Gastrocnemius medialis (tissue), 4 donors: ENCODE results near the gene GASK1A. TPM values are rescaled to one million over a fixed set of nuclear protein-coding genes. Genes with fewer than 3 reads are reported as not detected.
"Not testable (repeated sequence)": the region's sequence is repeated elsewhere in the genome, so short reads cannot be mapped to it uniquely, and the experiment has no call there.

Source experiments
- ATAC-seq, 2 donors: fragments of 150-250 bp; one replicate each; pipeline ENCODE4 v1.9.1; 2016
- DNase-seq, 2 donors: peaks; one replicate each; pipeline ENCODE4 v3.0.0-alpha.2; 2019
- H3K27ac ChIP-seq, 4 donors: fragments of 200-600 bp; sonication (generic); 1 replicate in 1 of 4; 2 replicates in 3 of 4; pipeline ENCODE4 v1.5.1; 2016 to 2018; ENCODE audit warnings: mild to moderate bottlenecking in 2 of 4, moderate library complexity in 1 of 4
- H3K27me3 ChIP-seq, 3 donors: fragments of 200-600 bp; sonication (generic) in 2 of 3; 1 replicate in 1 of 3; 2 replicates in 2 of 3; pipeline versions ENCODE4 v1.5.1 to v1.6.0; 2016 to 2019; ENCODE audit warnings: mild to moderate bottlenecking in 1 of 3, moderate library complexity in 1 of 3
- H3K36me3 ChIP-seq, 2 donors: fragments of 200-600 bp; sonication (generic) in 1 of 2; one replicate each; pipeline ENCODE4 v1.5.1; 2017 to 2018
- H3K4me1 ChIP-seq, 2 donors: fragments of 200-600 bp; sonication (generic) in 1 of 2; one replicate each; pipeline ENCODE4 v1.5.1; 2016 to 2017; ENCODE audit warnings: mild to moderate bottlenecking in 2 of 2
- H3K4me3 ChIP-seq, 4 donors: fragments of 200-600 bp; sonication (generic) in 3 of 4; 1 replicate in 1 of 4; 2 replicates in 3 of 4; pipeline ENCODE4 v1.5.1; 2016 to 2019; ENCODE audit warnings: mild to moderate bottlenecking in 2 of 4
- H3K9me3 ChIP-seq, 3 donors: fragments of 200-600 bp; sonication (generic) in 2 of 3; 1 replicate in 1 of 3; 2 replicates in 2 of 3; pipeline ENCODE4 v1.5.1; 2016 to 2019
- CTCF ChIP-seq, 5 experiments: fragments of 450-650 bp in 3 of 5; fragments of 200-600 bp in 2 of 5; sonication (generic) in 2 of 5; IDR thresholded peaks in 4 of 5; conservative IDR thresholded peaks in 1 of 5; 1 replicate in 4 of 5; 2 replicates in 1 of 5; pipeline ENCODE4 v1.5.1; 2016 to 2019; ENCODE audit warnings: antibody characterized with exemption in 5 of 5, mild to moderate bottlenecking in 3 of 5, moderate library complexity in 3 of 5
- POLR2A ChIP-seq, 2 donors: fragments of 450-650 bp; IDR thresholded peaks; one replicate each; pipeline ENCODE4 v1.6.1; 2017; ENCODE audit warnings: antibody characterized with exemption in 2 of 2, mild to moderate bottlenecking in 2 of 2, moderate library complexity in 2 of 2
- in situ Hi-C, 4 donors: fragments of 200-750 bp; cut with MboI; loops; one replicate each; pipeline versions ENCODE4 v1.15.0 to v1.8.0; 2017; ENCODE audit warnings: low sequenced_read_pairs in 4 of 4
- intact Hi-C: fragments of 100-400 bp; cut with DNase I; formaldehyde crosslinking; loops from one replicate; pipeline ENCODE4 v1.15.1; 2023; ENCODE audit warnings: low total_unique reads
- total RNA-seq, 4 donors: library from RNA; depleted of rRNA; stranded (reverse); fragments of >200 nt; gene quantifications; one replicate each; pipeline versions ENCODE4 v1.1.0 to v1.2.3, GENCODE V29; 2016

Gene GASK1A
- total RNA-seq, 4 donors from 2014 or later = 0.52 to 6.8 (median 0.87) TPM

- H3K4me1 ChIP-seq = no peaks in the 10 kb centered on the region
- intact Hi-C loops = no loop called here
- no peaks in the 10 kb centered on the region for H3K9me3 ChIP-seq
- no peaks in the 10 kb centered on the region for H3K36me3 ChIP-seq
- H3K27me3 ChIP-seq = no peaks in the 10 kb centered on the region
- DNase-seq (no peak), ATAC-seq (no peak)
- no peak overlapping the region for H3K27ac ChIP-seq
- no peak for TF ChIP-seq CTCF (IDR thresholded peaks at IDR 0.05 in 4 of 5, conservative IDR thresholded peaks at IDR 0.05 in 1 of 5)
- no peak for TF ChIP-seq POLR2A (IDR thresholded peaks at IDR 0.05)
- in situ Hi-C loops = no loop called here
- H3K4me3 ChIP-seq = no peak overlapping the region
Measured at GRCh38 chr3:43061101-43061895, 82.2 kb downstream of the GASK1A start.

- Histone ChIP-seq H3K4me1 (no peaks in the 10 kb centered on the region), H3K27ac (no peak overlapping the region), H3K4me3 (no peak overlapping the region), H3K36me3 (no peaks in the 10 kb centered on the region), H3K27me3 (no peaks in the 10 kb centered on the region), H3K9me3 (no peaks in the 10 kb centered on the region)
- DNase-seq (no peak), ATAC-seq (no peak)
- intact Hi-C loops = no loop called here
- in situ Hi-C loops = no loop called here
- TF ChIP-seq POLR2A (IDR thresholded peaks at IDR 0.05) (no peak), CTCF (IDR thresholded peaks at IDR 0.05 in 4 of 5, conservative IDR thresholded peaks at IDR 0.05 in 1 of 5) (no peak)
Measured at GRCh38 chr3:43062040-43062563, 83.0 kb downstream of the GASK1A start.

GRCh38 chr3:43062564-43063040 is 83.5 kb downstream of the GASK1A start:
- Histone ChIP-seq H3K4me1 (no peaks in the 10 kb centered on the region), H3K27ac (no peak overlapping the region), H3K4me3 (no peak overlapping the region), H3K9me3 (no peaks in the 10 kb centered on the region), H3K27me3 (no peaks in the 10 kb centered on the region), H3K36me3 (no peaks in the 10 kb centered on the region)
- DNase-seq = no peak
- no peak for ATAC-seq
- in situ Hi-C loops = no loop called here
- no peak for TF ChIP-seq CTCF (IDR thresholded peaks at IDR 0.05 in 4 of 5, conservative IDR thresholded peaks at IDR 0.05 in 1 of 5)
- TF ChIP-seq POLR2A (IDR thresholded peaks at IDR 0.05) = no peak
- intact Hi-C loops = no loop called here

GRCh38 chr3:43063114-43063513 is 84.0 kb downstream of the GASK1A start:
- ATAC-seq = no peak

GRCh38 chr3:43070670-43071069 is 91.6 kb downstream of the GASK1A start:
- H3K4me1 ChIP-seq, H3K27ac ChIP-seq, in situ Hi-C loops, H3K9me3 ChIP-seq, H3K4me3 ChIP-seq, H3K36me3 ChIP-seq, ATAC-seq, DNase-seq, H3K27me3 ChIP-seq: not testable (repeated sequence)
- intact Hi-C loops = loop anchor here (2.0 kb wide), 1 partner anchor 110 kb away; no protein-coding TSS in a partner anchor

More at GRCh38 chr3:43063114-43063513, 84.0 kb downstream of the GASK1A start:
- Histone ChIP-seq H3K9me3 (no peaks in the 10 kb centered on the region), H3K27ac (no peak overlapping the region), H3K36me3 (no peaks in the 10 kb centered on the region), H3K27me3 (no peaks in the 10 kb centered on the region), H3K4me3 (no peak overlapping the region), H3K4me1 (no peaks in the 10 kb centered on the region)
- DNase-seq = no peak
- intact Hi-C loops = no loop called here
- in situ Hi-C loops = no loop called here
- TF ChIP-seq CTCF (IDR thresholded peaks at IDR 0.05 in 4 of 5, conservative IDR thresholded peaks at IDR 0.05 in 1 of 5) (no peak), POLR2A (IDR thresholded peaks at IDR 0.05) (no peak)
